Measurements from ENCODE around the gene YJU2. TPM values are rescaled to one million over a fixed set of nuclear protein-coding genes. Genes with fewer than 3 reads are reported as not detected.

The YJU2 gene
- total and polyA plus RNA-seq, 2 of the 8 experiments (the other 6 are each of a cell fraction or from before 2014, with no cell fraction given), result 26.8 to 27.7 TPM

DNA sequence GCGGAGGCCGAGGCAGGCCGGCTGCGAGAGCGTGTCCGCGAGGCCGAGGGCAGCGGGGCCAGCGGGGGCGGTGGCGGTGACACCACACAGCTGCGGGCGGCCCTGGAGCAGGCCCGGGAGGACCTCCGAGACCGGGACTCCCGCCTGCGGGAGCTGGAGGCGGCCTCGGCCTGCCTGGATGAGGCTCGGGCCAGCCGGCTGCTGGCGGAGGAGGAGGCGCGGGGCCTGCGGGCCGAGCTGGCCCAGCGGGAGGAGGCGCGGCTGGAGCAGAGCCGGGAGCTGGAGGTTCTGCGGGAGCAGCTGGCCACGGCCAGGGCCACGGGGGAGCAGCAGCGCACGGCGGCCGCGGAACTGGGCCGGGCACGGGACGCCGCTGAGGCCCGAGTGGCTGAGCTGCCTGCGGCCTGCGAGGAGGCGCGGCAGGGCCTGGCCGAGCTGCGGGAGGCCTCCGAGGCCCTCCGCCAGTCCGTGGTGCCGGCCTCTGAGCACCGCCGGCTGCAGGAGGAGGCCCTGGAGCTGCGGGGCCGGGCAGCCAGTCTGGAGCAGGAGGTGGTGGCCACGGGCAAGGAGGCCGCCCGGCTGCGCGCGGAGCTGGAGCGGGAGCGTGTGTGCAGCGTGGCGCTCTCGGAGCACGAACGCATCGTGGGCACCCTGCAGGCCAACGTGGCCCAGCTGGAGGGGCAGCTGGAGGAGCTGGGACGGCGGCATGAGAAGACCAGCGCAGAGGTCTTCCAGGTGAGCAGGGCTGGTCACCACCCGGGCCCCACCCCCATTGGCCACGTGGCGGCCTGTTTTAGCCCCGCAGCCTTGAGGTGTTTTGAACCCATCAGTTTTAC lies 29.2 kb upstream of the YJU2 start:
- no peak overlapping the region for H3K4me3 ChIP-seq (ENCODE audit: extremely low read depth in 1 of 4, insufficient read depth in 2 of 4, low read depth in 3 of 4, low read length in 4 of 4)
- no peak overlapping the region for H4K8ac ChIP-seq (ENCODE audit: extremely low read depth, insufficient read depth, low read length)
- no peaks in the 10 kb centered on the region for H3K4me1 ChIP-seq (replicated peaks in 1 of 4; ENCODE audit: control insufficient read depth in 3 of 4, insufficient read depth in 4 of 4, low read length in 3 of 4)
- H2BK20ac ChIP-seq (ENCODE audit: low read length), result no peak overlapping the region
- H3K36me3 ChIP-seq (ENCODE audit: control insufficient read depth in 2 of 4, insufficient read depth in 4 of 4, low read length in 3 of 4), result peaks cover 0 to 7% (median 2%) of the 10 kb centered on the region in 4 experiments; a peak in 4 of 8 replicates
- H3K14ac ChIP-seq (ENCODE audit: insufficient read length), result no peak overlapping the region
- H3K79me2 ChIP-seq (ENCODE audit: control insufficient read depth in 1 of 2, insufficient read depth in 2 of 2, low read length in 2 of 2), result no peaks in the 10 kb centered on the region
- FAIRE-seq (no peak), DNase-seq (ENCODE audit: low read depth in 1 of 2, low spot score in 2 of 2) (no peak)
- 95% methylated on average over 51 of the region's 81 CpGs; no CpG with 5 or more reads in 1 of the 2 experiments for WGBS, 2 experiments (ENCODE audit: extremely low coverage in 1 of 2, insufficient coverage in 1 of 2, insufficient read length in 1 of 2, insufficient replicate concordance in 2 of 2, low coverage in 1 of 2, low lambda C conversion rate in 2 of 2, missing lambda C conversion rate in 1 of 2)
- H3K27ac ChIP-seq (ENCODE audit: low read depth, low read length), result no peak overlapping the region
- no peak overlapping the region for H3K18ac ChIP-seq (ENCODE audit: extremely low read depth, low read length)
- peaks cover 2% of the 10 kb centered on the region in 2 experiments for H4K20me1 ChIP-seq (replicated peaks in 1 of 2; ENCODE audit: control insufficient read depth in 1 of 2, insufficient read depth in 2 of 2, low read length in 2 of 2)
- no peaks in the 10 kb centered on the region for H3K79me1 ChIP-seq (ENCODE audit: low read depth, low read length)
- no peak overlapping the region for H2BK15ac ChIP-seq (ENCODE audit: low read length)
- H3K9me3 ChIP-seq (ENCODE audit: insufficient read depth in 2 of 2, low read depth in 1 of 2, low read length in 1 of 2), result peaks cover 0 to 2% of the 10 kb centered on the region in 2 experiments; a peak in 1 of 4 replicates
- H3K23ac ChIP-seq (ENCODE audit: insufficient read length), result no peak overlapping the region
- no peaks in the 10 kb centered on the region for H3K23me2 ChIP-seq (ENCODE audit: low read depth, low read length)
- CTCF ChIA-PET (ENCODE audit: partially characterized antibody), result interaction anchor here (1.2 to 2.0 kb wide), 3 partner anchors 10 to 51 kb away, joined by 3 to 7 read pairs (median 4); no protein-coding TSS in a partner anchor
- no peak overlapping the region for H2BK120ac ChIP-seq (replicated peaks; ENCODE audit: low read depth, low read length)
- no peak overlapping the region for H3K56ac ChIP-seq (replicated peaks; ENCODE audit: insufficient read length, low read depth, low read length)
- H2AK5ac ChIP-seq (ENCODE audit: low read depth, low read length), result no peak overlapping the region
- H4K91ac ChIP-seq (replicated peaks; ENCODE audit: insufficient read length, low read length), result no peak overlapping the region
- H2BK5ac ChIP-seq (ENCODE audit: low read depth, low read length), result no peak overlapping the region
- POLR2A ChIA-PET (ENCODE audit: partially characterized antibody), result interaction anchor here (0.9 to 2.4 kb wide), 4 partner anchors 8 to 267 kb away, joined by 3 to 6 read pairs (median 4); no protein-coding TSS in a partner anchor
- H4K5ac ChIP-seq (ENCODE audit: insufficient read length, low read depth, low read length), result no peak overlapping the region
- H3K27me3 ChIP-seq (replicated peaks in 1 of 4; ENCODE audit: control insufficient read depth in 3 of 4, extremely low read depth in 1 of 4, insufficient read depth in 3 of 4, low read length in 3 of 4), result no peaks in the 10 kb centered on the region
- H3K9ac ChIP-seq (replicated peaks in 1 of 4; ENCODE audit: extremely low read depth in 1 of 4, low read depth in 3 of 4, low read length in 3 of 4), result no peak overlapping the region
- H3K4ac ChIP-seq (replicated peaks; ENCODE audit: insufficient read length, low read depth, low read length), result no peak overlapping the region
- no peak for TF ChIP-seq ZNF274 (IDR thresholded peaks at IDR 0.05; ENCODE audit: borderline replicate concordance, extremely low read depth, low read length)
- no peak for TF ChIP-seq HDAC6 (IDR thresholded peaks at IDR 0.05; ENCODE audit: low read depth, low read length)
- TF ChIP-seq RNF2 (IDR thresholded peaks at IDR 0.05; ENCODE audit: borderline replicate concordance, low read depth, low read length, missing control alignments, poor library complexity, severe bottlenecking), result no peak
- TF ChIP-seq SRF (IDR thresholded peaks at IDR 0.05; ENCODE audit: low read depth, low read length), result no peak
- TF ChIP-seq NRF1 (IDR thresholded peaks at IDR 0.05; ENCODE audit: low read depth, low read length), result no peak
- TF ChIP-seq, protein P1, sequence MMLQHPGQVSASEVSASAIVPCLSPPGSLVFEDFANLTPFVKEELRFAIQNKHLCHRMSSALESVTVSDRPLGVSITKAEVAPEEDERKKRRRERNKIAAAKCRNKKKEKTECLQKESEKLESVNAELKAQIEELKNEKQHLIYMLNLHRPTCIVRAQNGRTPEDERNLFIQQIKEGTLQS (IDR thresholded peaks at IDR 0.05; ENCODE audit: insufficient read depth, low read depth, low read length), result no peak
- no peak for TF ChIP-seq GABPA (IDR thresholded peaks at IDR 0.05; ENCODE audit: borderline replicate concordance, insufficient read depth, low read length)
- no peak for TF ChIP-seq SIX5 (IDR thresholded peaks at IDR 0.05; ENCODE audit: low read depth, low read length)
- TF ChIP-seq MAX (IDR thresholded peaks at IDR 0.05), result no peak
- H2BK12ac ChIP-seq (ENCODE audit: low read depth, low read length), result no peak overlapping the region
- no peak overlapping the region for H3K4me2 ChIP-seq (ENCODE audit: insufficient read depth in 1 of 2, low read depth in 2 of 2, low read length in 2 of 2)
- H2AFZ ChIP-seq (ENCODE audit: low read length), result no peak overlapping the region
